ENCODE measurements around the gene IGF2BP3.

Gene IGF2BP3

GRCh38 chr7:23290993-23291392 lies 179.3 kb downstream of the IGF2BP3 start (continued):
- no peak for TF ChIP-seq ZNF585B (tag by site-specific recombination; IDR thresholded peaks at IDR 0.05)

GRCh38 chr7:23287612-23288011 lies 182.7 kb downstream of the IGF2BP3 start:
- ChIA-PET CTCF (no interaction called here), POLR2A (no interaction called here)
- Histone ChIP-seq H3K36me3 (ENCODE audit: control insufficient read depth in 2 of 2, insufficient read depth in 1 of 2, low read length in 2 of 2) (no peaks in the 10 kb centered on the region), H3K9me3 (ENCODE audit: control insufficient read depth, insufficient read depth, low read depth, low read length) (no peaks in the 10 kb centered on the region), H3K27ac (ENCODE audit: extremely low read depth, low read depth, low read length) (no peak overlapping the region), H3K4me1 (ENCODE audit: control insufficient read depth, insufficient read depth, low read length) (no peaks in the 10 kb centered on the region), H3K4me3 (ENCODE audit: low read depth, low read length) (no peak overlapping the region)
- no peak for TF ChIP-seq ZNF660 (tag by site-specific recombination; IDR thresholded peaks at IDR 0.05)
- no peak for TF ChIP-seq RBAK (tag by site-specific recombination; IDR thresholded peaks at IDR 0.05)

GRCh38 chr7:23285657-23286646 lies 184.3 kb downstream of the IGF2BP3 start:
- Histone ChIP-seq H3K27ac (ENCODE audit: extremely low read depth, low read depth, low read length) (no peak overlapping the region), H3K4me1 (ENCODE audit: control insufficient read depth, insufficient read depth, low read length) (no peaks in the 10 kb centered on the region), H3K4me3 (ENCODE audit: low read depth, low read length) (no peak overlapping the region), H3K36me3 (ENCODE audit: control insufficient read depth in 2 of 2, insufficient read depth in 1 of 2, low read length in 2 of 2) (no peaks in the 10 kb centered on the region), H3K9me3 (ENCODE audit: control insufficient read depth, insufficient read depth, low read depth, low read length) (no peaks in the 10 kb centered on the region)
- POLR2A ChIA-PET: no interaction called here
- TF ChIP-seq MYNN (tag by site-specific recombination; IDR thresholded peaks at IDR 0.05; ENCODE audit: borderline replicate concordance) (no peak), ZNF140 (tag by site-specific recombination; IDR thresholded peaks at IDR 0.05) (no peak), ZEB2 (tag by site-specific recombination; IDR thresholded peaks at IDR 0.05) (no peak), ZBTB26 (tag by site-specific recombination; optimal IDR thresholded peaks at IDR 0.05) (no peak), ZNF791 (tag by site-specific recombination; IDR thresholded peaks at IDR 0.05) (no peak), ZFP3 (tag by site-specific recombination; IDR thresholded peaks at IDR 0.05; ENCODE audit: low read depth) (no peak), HOXA7 (CRISPR knock-in tag; IDR thresholded peaks at IDR 0.05; ENCODE audit: borderline replicate concordance) (no peak), ZFP41 (tag by site-specific recombination; IDR thresholded peaks at IDR 0.05; ENCODE audit: borderline replicate concordance) (no peak)
- CTCF ChIA-PET: interaction anchor here (0.7 to 1.0 kb wide), 3 partner anchors 9 to 63 kb away, joined by 3 to 4 read pairs (median 4); no protein-coding TSS in a partner anchor

- ChIA-PET CTCF (interaction anchor here (0.6 to 2.1 kb wide), 5 partner anchors 9 to 382 kb away, joined by 3 to 12 read pairs (median 3); no protein-coding TSS in a partner anchor), POLR2A (interaction anchor here (1.3 kb wide), 1 partner anchor 14 kb away, joined by 6 read pairs; the partner anchor contains the start of gene MALSU1)
- TF ChIP-seq ZNF223 (tag by site-specific recombination; IDR thresholded peaks at IDR 0.05) (no peak), ZNF121 (tag by site-specific recombination; IDR thresholded peaks at IDR 0.05) (no peak), HOXC10 (CRISPR knock-in tag; IDR thresholded peaks at IDR 0.05) (no peak), PRDM10 (tag by site-specific recombination; IDR thresholded peaks at IDR 0.05) (no peak), ZFHX2 (tag by site-specific recombination; conservative IDR thresholded peaks at IDR 0.05) (no peak), SALL2 (tag by site-specific recombination; IDR thresholded peaks at IDR 0.05; ENCODE audit: borderline replicate concordance) (no peak), ZNF18 (tag by site-specific recombination; IDR thresholded peaks at IDR 0.05) (no peak), ELK4 (IDR thresholded peaks at IDR 0.05; ENCODE audit: borderline replicate concordance, low read depth, low read length) (no peak), ZNF488 (tag by site-specific recombination; IDR thresholded peaks at IDR 0.05) (no peak)
Observed at GRCh38 chr7:23284871-23285270, 185.4 kb downstream of the IGF2BP3 start.

More at GRCh38 chr7:23284871-23285270, 185.4 kb downstream of the IGF2BP3 start:
- no peak overlapping the region for H3K4me3 ChIP-seq (ENCODE audit: low read depth, low read length)
- no peaks in the 10 kb centered on the region for H3K4me1 ChIP-seq (ENCODE audit: control insufficient read depth, insufficient read depth, low read length)
- no peak overlapping the region for H3K27ac ChIP-seq (ENCODE audit: extremely low read depth, low read depth, low read length)
- no peaks in the 10 kb centered on the region for H3K36me3 ChIP-seq (ENCODE audit: control insufficient read depth in 2 of 2, insufficient read depth in 1 of 2, low read length in 2 of 2)
- H3K9me3 ChIP-seq (ENCODE audit: control insufficient read depth, insufficient read depth, low read depth, low read length): no peaks in the 10 kb centered on the region

Data from HEK293 (cell line).